GM04503 (cell line): ENCODE results near the gene COL18A1.

Experiments used
- DNase-seq: peaks from one replicate; pipeline ENCODE4 v3.0.0-alpha.2; 2012; ENCODE audit warnings: low read depth

The COL18A1 gene

GRCh38 chr21:45455674-45456583, 51.0 kb downstream of the COL18A1 start:
- DNase-seq, result no peak

- DNase-seq, result no peak
These were observed 51.7 kb downstream of the COL18A1 start for GRCh38 chr21:45456584-45457160.

GRCh38 chr21:45457161-45457831, 52.3 kb downstream of the COL18A1 start:
- no peak for DNase-seq

GRCh38 chr21:45457832-45458172, 52.8 kb downstream of the COL18A1 start:
- no peak for DNase-seq

GRCh38 chr21:45458281-45459170, 53.6 kb downstream of the COL18A1 start:
- no peak for DNase-seq

GRCh38 chr21:45459171-45460010, 54.4 kb downstream of the COL18A1 start:
- no peak for DNase-seq

- no peak for DNase-seq
These were observed 55.1 kb downstream of the COL18A1 start for GRCh38 chr21:45460011-45460565.

GRCh38 chr21:45460611-45461368, 55.8 kb downstream of the COL18A1 start:
- DNase-seq, result peak; percentile 77

GRCh38 chr21:45461369-45461750, 56.4 kb downstream of the COL18A1 start:
- DNase-seq, result no peak

- DNase-seq, result no peak
These were observed 56.9 kb downstream of the COL18A1 start for GRCh38 chr21:45461806-45462341.

GRCh38 chr21:45463871-45464270, 58.9 kb downstream of the COL18A1 start:
- DNase-seq, result no peak

GRCh38 chr21:45464309-45464708, 59.3 kb downstream of the COL18A1 start:
- no peak for DNase-seq

- no peak for DNase-seq
These were observed 60.1 kb downstream of the COL18A1 start for GRCh38 chr21:45465105-45465504.

- no peak for DNase-seq
These were observed 60.8 kb downstream of the COL18A1 start for GRCh38 chr21:45465611-45466329.

- no peak for DNase-seq
These were observed 61.6 kb downstream of the COL18A1 start for GRCh38 chr21:45466330-45467220.

- DNase-seq, result no peak
These were observed 62.3 kb downstream of the COL18A1 start for GRCh38 chr21:45467221-45467779.

GRCh38 chr21:45468051-45468970, 63.3 kb downstream of the COL18A1 start:
- no peak for DNase-seq
